ENCODE data around the gene ABHD11.

ABHD11 gene

DNA sequence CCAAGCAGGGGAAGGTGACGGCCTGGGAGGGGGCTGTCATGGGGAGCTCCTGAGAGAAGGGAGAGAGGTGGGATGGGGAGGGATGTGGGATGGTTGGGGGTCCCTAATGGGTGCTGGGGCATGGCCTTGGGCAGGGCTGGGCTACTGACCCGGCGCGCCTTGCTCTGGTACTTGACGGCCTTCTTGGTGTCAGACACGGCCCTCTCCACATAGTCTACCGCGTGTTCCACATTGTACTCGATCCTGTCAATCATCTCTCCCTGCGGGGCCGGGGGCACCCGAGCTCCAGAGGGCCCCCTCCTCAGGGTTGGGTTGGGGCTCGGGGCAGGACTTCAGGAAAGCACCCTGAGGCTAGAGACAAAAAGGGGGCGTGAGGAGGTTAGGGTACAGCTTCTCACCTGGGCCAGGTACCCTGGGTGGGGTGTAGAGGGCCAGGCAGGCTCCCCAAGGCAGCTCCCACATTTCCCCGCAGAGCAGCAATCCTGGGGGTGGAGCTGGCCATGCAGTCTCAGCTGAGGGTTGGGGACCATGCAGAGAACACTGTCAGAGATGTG is 37.9 kb downstream of the ABHD11 start:
- peaks cover 7% of the 10 kb centered on the region for H3K79me2 ChIP-seq (ENCODE audit: control insufficient read depth, insufficient read depth, low read length, unreplicated experiment)
- H3K4me1 ChIP-seq (ENCODE audit: control insufficient read depth, insufficient read depth, low read length, unreplicated experiment) = peaks cover 17% of the 10 kb centered on the region
- no peak overlapping the region for H3K27ac ChIP-seq (ENCODE audit: low read depth, low read length)
- H2AFZ ChIP-seq (ENCODE audit: low read length, unreplicated experiment) = no peak overlapping the region
- peaks cover 22% of the 10 kb centered on the region; the same call in 1 of the 2 replicates for H3K36me3 ChIP-seq (ENCODE audit: insufficient read depth, low read length)
- H3K27me3 ChIP-seq (ENCODE audit: insufficient read depth, low read length) = no peaks in the 10 kb centered on the region
- no peak overlapping the region for H3K4me3 ChIP-seq (ENCODE audit: low read depth, low read length)

DNA sequence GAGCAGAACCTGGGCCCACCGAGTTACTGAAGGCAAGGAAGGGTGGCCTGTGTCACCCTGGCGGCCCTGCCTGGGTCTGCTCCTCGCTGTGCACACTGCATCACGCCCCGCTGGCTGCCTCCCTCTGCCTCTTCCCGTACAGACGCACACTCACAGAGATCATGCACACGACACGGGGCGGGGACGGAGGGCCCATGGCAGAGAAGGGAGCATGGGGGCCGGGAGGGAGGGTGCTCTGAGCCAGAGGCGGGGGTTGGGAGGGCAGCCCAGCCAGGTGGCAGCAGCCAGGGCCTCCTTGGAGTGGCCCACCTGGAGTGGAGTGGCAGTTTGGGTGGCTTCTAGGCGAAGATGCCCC is 38.6 kb downstream of the ABHD11 start:
- peaks cover 22% of the 10 kb centered on the region; the same call in 1 of the 2 replicates for H3K36me3 ChIP-seq (ENCODE audit: insufficient read depth, low read length)
- no peak overlapping the region for H2AFZ ChIP-seq (ENCODE audit: low read length, unreplicated experiment)
- peaks cover 11% of the 10 kb centered on the region for H3K4me1 ChIP-seq (ENCODE audit: control insufficient read depth, insufficient read depth, low read length, unreplicated experiment)
- H3K27ac ChIP-seq (ENCODE audit: low read depth, low read length) = no peak overlapping the region
- H3K27me3 ChIP-seq (ENCODE audit: insufficient read depth, low read length) = no peaks in the 10 kb centered on the region
- peaks cover 7% of the 10 kb centered on the region for H3K79me2 ChIP-seq (ENCODE audit: control insufficient read depth, insufficient read depth, low read length, unreplicated experiment)
- H3K4me3 ChIP-seq (ENCODE audit: low read depth, low read length) = no peak overlapping the region

- Histone ChIP-seq H3K4me3 (ENCODE audit: low read depth, low read length) (no peak overlapping the region), H3K36me3 (ENCODE audit: insufficient read depth, low read length) (peaks cover 20% of the 10 kb centered on the region; the same call in 1 of the 2 replicates), H2AFZ (ENCODE audit: low read length, unreplicated experiment) (no peak overlapping the region), H3K4me1 (ENCODE audit: control insufficient read depth, insufficient read depth, low read length, unreplicated experiment) (peaks cover 5% of the 10 kb centered on the region), H3K79me2 (ENCODE audit: control insufficient read depth, insufficient read depth, low read length, unreplicated experiment) (peaks cover 7% of the 10 kb centered on the region), H3K27me3 (ENCODE audit: insufficient read depth, low read length) (no peaks in the 10 kb centered on the region), H3K27ac (ENCODE audit: low read depth, low read length) (no peak overlapping the region)
Observed at GRCh38 chr7:73699370-73700068, 39.1 kb downstream of the ABHD11 start.

DNA sequence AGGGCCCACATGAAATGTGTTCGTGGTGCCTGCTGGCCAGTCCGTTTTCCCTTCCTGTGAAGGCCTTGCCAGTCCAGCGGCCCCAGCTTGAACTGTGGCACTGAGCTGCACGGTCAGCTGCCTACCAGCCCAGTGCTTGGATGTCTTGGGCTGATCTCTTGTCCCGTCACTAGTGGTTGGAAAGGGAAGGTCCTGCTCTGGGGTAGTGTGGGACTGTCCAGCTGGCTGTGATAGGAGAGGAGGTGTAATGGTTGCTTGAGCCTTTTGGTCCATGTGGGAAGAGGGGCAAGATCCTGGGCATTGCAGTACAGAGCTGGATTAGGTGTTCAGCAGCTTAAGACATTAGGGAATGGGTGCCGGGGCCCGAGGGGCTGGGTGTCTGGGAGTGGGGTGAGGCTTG is 40.2 kb downstream of the ABHD11 start:
- peaks cover 18% of the 10 kb centered on the region; the same call in 1 of the 2 replicates for H3K36me3 ChIP-seq (ENCODE audit: insufficient read depth, low read length)
- no peaks in the 10 kb centered on the region for H3K27me3 ChIP-seq (ENCODE audit: insufficient read depth, low read length)
- H2AFZ ChIP-seq (ENCODE audit: low read length, unreplicated experiment) = no peak overlapping the region
- no peaks in the 10 kb centered on the region for H3K4me1 ChIP-seq (ENCODE audit: control insufficient read depth, insufficient read depth, low read length, unreplicated experiment)
- no peak overlapping the region for H3K4me3 ChIP-seq (ENCODE audit: low read depth, low read length)
- H3K79me2 ChIP-seq (ENCODE audit: control insufficient read depth, insufficient read depth, low read length, unreplicated experiment) = peaks cover 5% of the 10 kb centered on the region
- H3K27ac ChIP-seq (ENCODE audit: low read depth, low read length) = no peak overlapping the region

GRCh38 chr7:73696372-73696771 is 42.2 kb downstream of the ABHD11 start:
- Histone ChIP-seq H3K4me1 (ENCODE audit: control insufficient read depth, insufficient read depth, low read length, unreplicated experiment) (no peaks in the 10 kb centered on the region), H3K27ac (ENCODE audit: low read depth, low read length) (no peak overlapping the region), H3K4me3 (ENCODE audit: low read depth, low read length) (no peak overlapping the region), H2AFZ (ENCODE audit: low read length, unreplicated experiment) (no peak overlapping the region), H3K36me3 (ENCODE audit: insufficient read depth, low read length) (peaks cover 13% of the 10 kb centered on the region; the same call in 1 of the 2 replicates), H3K27me3 (ENCODE audit: insufficient read depth, low read length) (no peaks in the 10 kb centered on the region), H3K79me2 (ENCODE audit: control insufficient read depth, insufficient read depth, low read length, unreplicated experiment) (no peaks in the 10 kb centered on the region)

DNA sequence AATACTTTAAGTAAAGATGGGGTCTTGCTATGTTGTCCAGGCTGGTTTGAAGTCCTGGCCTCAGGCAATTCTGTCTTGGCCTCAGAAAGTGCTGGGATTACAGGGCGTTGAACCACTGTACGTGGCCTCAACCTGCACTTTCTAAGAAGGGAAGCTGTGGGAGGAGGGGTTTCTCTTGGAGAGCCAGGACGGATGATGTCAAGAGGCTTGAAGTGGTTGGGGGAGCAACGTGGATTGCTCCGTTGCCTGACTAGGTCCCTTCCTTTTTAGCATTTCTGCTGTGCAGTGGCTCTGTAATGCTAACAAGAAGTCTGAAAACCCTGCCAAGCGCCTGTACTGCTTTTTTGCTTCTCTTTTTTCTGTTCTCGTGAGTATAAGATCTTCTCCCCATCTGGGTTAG is 48.0 kb downstream of the ABHD11 start:
- Histone ChIP-seq H3K36me3 (ENCODE audit: insufficient read depth, low read length) (peaks cover 2% of the 10 kb centered on the region; the same call in 1 of the 2 replicates), H3K4me1 (ENCODE audit: control insufficient read depth, insufficient read depth, low read length, unreplicated experiment) (no peaks in the 10 kb centered on the region)

GRCh38 chr7:73688288-73688687 is 50.3 kb downstream of the ABHD11 start:
- H3K4me3 ChIP-seq (ENCODE audit: low read depth, low read length) = no peak overlapping the region
- H3K4me1 ChIP-seq (ENCODE audit: control insufficient read depth, insufficient read depth, low read length, unreplicated experiment) = no peaks in the 10 kb centered on the region
- 0 out of 2 replicates have a peak, but pooled peaks cover 2% of the 10 kb centered on the region for H3K36me3 ChIP-seq (ENCODE audit: insufficient read depth, low read length)
- no peak overlapping the region for H2AFZ ChIP-seq (ENCODE audit: low read length, unreplicated experiment)
- H3K79me2 ChIP-seq (ENCODE audit: control insufficient read depth, insufficient read depth, low read length, unreplicated experiment) = peaks cover 42% of the 10 kb centered on the region
- H3K27me3 ChIP-seq (ENCODE audit: insufficient read depth, low read length) = no peaks in the 10 kb centered on the region
- H3K27ac ChIP-seq (ENCODE audit: low read depth, low read length) = no peak overlapping the region

More for the DNA sequence above, 48.0 kb downstream of the ABHD11 start:
- no peak overlapping the region for H3K27ac ChIP-seq (ENCODE audit: low read depth, low read length)
- no peaks in the 10 kb centered on the region for H3K27me3 ChIP-seq (ENCODE audit: insufficient read depth, low read length)
- no peak overlapping the region for H3K4me3 ChIP-seq (ENCODE audit: low read depth, low read length)
- peaks cover 21% of the 10 kb centered on the region for H3K79me2 ChIP-seq (ENCODE audit: control insufficient read depth, insufficient read depth, low read length, unreplicated experiment)
- no peak overlapping the region for H2AFZ ChIP-seq (ENCODE audit: low read length, unreplicated experiment)
